Bronchial epithelial cell (primary cell): Measurements from ENCODE around the gene PPARGC1A. TPM values are rescaled to one million over a fixed set of nuclear protein-coding genes. Genes with fewer than 3 reads are reported as not detected.

Source experiments
- DNase-seq: peaks from one replicate; pipeline ENCODE4 v3.0.0-alpha.2; 2010; ENCODE audit warnings: low read depth
- FAIRE-seq: peaks from 2 replicates; lab custom pipeline; 2011; peaks lifted over from hg19 to GRCh38; lab: Jason Lieb, UNC
- H3K27me3 ChIP-seq: 2 replicates; pipeline ENCODE4 v1.5.1; 2011; ENCODE audit warnings: low read length; ENCODE audit not compliant: control insufficient read depth, insufficient read depth
- H3K36me3 ChIP-seq: 2 replicates; pipeline ENCODE4 v1.5.1; 2011; ENCODE audit warnings: low read length; ENCODE audit not compliant: control insufficient read depth, insufficient read depth
- H3K4me3 ChIP-seq: 2 replicates; pipeline ENCODE4 v1.5.1; 2011; ENCODE audit warnings: mild to moderate bottlenecking, low read depth, low read length, control low read depth
- total RNA-seq: library from RNA; depleted of rRNA; stranded (reverse); fragments of >200 nt; gene quantifications from 2 replicates; pipeline ENCODE4 v1.2.1, GENCODE V29; 2014
- TF ChIP-seq, protein P1 (sequence below): IDR thresholded peaks from 2 replicates; pipeline ENCODE4 v1.5.1; 2011; ENCODE audit warnings: mild to moderate bottlenecking, moderate library complexity, low read length, control low read depth, inconsistent platforms; ENCODE audit not compliant: insufficient read depth, severe bottlenecking

The PPARGC1A gene
- total RNA-seq, 1 donor from 2014 or later, result 1.6 TPM

DNA sequence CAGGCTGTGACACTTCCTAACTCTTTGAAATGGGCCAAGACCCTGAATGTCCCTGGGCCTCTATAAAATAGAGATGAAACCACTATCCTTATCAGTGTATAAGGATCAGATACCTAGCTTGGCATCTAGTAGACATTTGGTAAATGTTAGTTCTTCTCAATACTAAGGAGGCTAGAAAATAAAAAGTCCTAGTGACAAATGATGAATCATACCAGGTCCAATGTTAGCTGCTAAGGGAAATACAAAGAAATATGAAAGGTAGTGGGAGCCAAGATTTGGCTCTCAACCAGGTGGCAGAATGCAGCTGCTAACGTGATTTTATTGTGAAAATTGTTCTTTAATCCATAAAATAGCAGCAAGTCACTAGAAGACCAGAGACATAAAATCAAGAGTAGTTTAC is 19.8 kb upstream of the PPARGC1A start:
- no peak overlapping the region for H3K4me3 ChIP-seq
- no peaks in the 10 kb centered on the region for H3K27me3 ChIP-seq
- peak; percentile 59 for DNase-seq
- TF ChIP-seq, protein P1, sequence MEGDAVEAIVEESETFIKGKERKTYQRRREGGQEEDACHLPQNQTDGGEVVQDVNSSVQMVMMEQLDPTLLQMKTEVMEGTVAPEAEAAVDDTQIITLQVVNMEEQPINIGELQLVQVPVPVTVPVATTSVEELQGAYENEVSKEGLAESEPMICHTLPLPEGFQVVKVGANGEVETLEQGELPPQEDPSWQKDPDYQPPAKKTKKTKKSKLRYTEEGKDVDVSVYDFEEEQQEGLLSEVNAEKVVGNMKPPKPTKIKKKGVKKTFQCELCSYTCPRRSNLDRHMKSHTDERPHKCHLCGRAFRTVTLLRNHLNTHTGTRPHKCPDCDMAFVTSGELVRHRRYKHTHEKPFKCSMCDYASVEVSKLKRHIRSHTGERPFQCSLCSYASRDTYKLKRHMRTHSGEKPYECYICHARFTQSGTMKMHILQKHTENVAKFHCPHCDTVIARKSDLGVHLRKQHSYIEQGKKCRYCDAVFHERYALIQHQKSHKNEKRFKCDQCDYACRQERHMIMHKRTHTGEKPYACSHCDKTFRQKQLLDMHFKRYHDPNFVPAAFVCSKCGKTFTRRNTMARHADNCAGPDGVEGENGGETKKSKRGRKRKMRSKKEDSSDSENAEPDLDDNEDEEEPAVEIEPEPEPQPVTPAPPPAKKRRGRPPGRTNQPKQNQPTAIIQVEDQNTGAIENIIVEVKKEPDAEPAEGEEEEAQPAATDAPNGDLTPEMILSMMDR, result no peak
- FAIRE-seq, result no peak
- H3K36me3 ChIP-seq, result no peaks in the 10 kb centered on the region

DNA sequence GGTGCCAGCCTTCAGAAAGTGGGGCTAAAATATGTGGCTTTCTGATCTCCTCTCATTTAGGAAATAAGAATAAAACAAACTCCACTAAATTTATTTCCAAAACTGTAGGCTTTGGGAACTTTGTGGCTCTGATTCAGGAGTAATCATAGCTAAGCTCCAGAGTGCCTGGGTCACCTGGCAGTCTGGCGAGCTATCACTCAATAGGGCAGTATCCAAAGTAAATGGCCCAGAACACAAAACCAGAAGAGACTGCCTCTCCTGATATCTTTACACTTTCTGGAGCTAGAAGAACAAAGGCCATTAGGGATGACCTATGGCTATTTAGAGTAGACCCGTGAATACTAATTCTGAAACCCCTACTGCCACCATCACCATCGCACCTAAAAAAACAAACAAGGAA is 17.0 kb upstream of the PPARGC1A start:
- TF ChIP-seq, protein P1, result no peak
- FAIRE-seq, result no peak
- no peaks in the 10 kb centered on the region for H3K36me3 ChIP-seq
- H3K4me3 ChIP-seq, result no peak overlapping the region
- no peak for DNase-seq
- no peaks in the 10 kb centered on the region for H3K27me3 ChIP-seq

DNA sequence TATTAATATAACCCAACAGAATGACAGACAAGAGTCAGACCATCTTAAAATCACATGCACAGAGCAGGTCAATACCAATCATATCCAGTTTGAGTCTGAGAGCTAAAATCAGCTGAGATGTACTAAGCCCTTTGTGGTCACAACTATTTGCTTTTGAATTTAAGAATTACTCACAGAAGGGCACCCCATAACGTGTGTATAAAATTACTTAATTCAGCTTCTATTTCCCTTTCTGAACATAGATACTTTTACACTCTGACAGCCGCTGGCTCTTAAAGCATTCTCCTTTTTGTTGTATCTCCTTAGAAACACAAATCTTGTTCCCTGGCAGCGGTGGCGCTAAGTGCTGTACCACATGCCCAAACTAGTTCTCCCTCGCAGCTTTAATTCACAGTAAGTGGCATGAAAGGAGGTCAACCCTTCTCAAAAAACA is 14.8 kb upstream of the PPARGC1A start:
- H3K4me3 ChIP-seq, result no peak overlapping the region
- peak; percentile 64 for DNase-seq
- TF ChIP-seq, protein P1, result no peak
- no peaks in the 10 kb centered on the region for H3K27me3 ChIP-seq
- no peaks in the 10 kb centered on the region for H3K36me3 ChIP-seq
- no peak for FAIRE-seq

DNA sequence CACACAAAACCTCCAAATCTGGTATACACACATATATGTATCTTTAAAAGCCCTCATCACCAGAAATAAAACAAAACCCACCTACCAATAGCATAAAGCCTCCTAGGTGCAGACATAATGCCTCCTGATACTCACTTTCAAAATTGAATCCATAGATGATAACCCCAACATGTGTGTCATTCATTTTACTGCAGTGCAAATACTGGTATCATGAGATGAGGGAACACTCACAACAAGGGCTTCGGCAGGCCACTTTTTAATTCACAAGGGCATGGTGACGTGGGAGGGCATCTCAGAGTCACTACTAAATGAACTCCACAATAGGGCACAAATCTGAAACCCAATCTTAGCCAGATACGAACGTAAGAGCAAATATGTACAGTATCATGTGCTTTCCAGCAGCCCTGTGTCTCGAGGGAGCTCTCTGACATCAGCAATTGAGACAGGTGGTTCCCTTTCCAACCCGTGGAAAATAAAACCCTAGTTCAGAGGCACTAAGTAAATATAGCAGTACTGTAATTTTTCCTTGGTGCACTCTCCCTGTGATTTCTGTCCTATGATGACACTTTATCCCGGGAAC is 14.1 kb upstream of the PPARGC1A start:
- FAIRE-seq (peak; percentile 73), DNase-seq (no peak)
- H3K4me3 ChIP-seq, result no peak overlapping the region
- H3K36me3 ChIP-seq, result no peaks in the 10 kb centered on the region
- TF ChIP-seq, protein P1, result no peak
- no peaks in the 10 kb centered on the region for H3K27me3 ChIP-seq

DNA sequence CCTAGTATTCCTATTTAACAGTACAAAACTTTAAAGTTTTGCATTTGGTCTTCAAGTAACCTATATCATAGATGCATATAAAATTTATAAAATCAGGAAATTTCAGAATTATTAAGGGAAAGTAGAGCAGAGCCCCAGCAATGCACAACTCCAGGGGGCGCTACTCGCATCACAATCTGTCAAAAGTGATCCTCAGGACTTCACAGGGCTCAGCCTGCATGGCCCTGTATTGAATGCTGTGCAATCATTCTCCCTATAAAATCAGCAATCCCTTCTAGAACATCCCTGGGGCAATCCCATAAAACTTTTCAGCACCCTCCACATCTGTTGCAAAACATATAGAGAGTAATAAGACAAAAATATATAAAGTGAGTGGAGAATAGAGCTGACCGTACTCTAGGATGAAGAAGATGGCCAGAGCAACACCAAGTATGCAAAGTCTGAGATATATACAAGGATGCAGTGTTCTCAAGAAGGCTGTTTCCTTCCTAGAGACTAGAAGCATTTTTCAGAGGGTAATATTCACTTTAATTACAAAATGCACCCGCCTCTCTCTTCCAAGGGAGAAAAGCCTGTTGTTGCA is 12.5 kb upstream of the PPARGC1A start:
- no peak overlapping the region for H3K4me3 ChIP-seq
- TF ChIP-seq, protein P1, result no peak
- H3K36me3 ChIP-seq, result no peaks in the 10 kb centered on the region
- FAIRE-seq (no peak), DNase-seq (no peak)
- no peaks in the 10 kb centered on the region for H3K27me3 ChIP-seq
